NCI-H2107 treated with DMSO at 0.1 percent for 48 hours (cell line): ENCODE data around the gene BGN.

ENCODE experiments used
- DNase-seq: peaks from one replicate; lab custom pipeline; 2025; ENCODE audit not compliant: unreplicated experiment; lab: John Stamatoyannopoulos, UW

Gene BGN

DNA sequence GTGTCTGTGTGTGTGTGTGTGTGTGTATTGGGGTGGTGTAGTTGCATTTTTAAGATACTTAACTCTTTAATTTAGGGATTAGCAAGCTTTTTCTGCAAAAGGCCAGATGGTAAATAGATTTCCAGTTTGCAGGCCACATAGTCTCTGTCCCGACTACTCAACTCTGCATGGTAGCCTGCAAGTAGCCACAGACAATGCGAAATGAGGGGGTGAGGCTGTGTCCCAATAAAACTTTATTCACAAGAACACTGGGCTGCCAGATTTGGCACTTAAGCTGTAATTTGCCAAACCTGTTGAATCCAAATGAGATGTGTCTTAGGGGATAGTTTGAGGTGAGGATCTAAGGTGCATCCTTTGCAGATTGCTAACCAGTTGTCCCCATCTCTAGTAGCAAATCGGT lies 29.5 kb downstream of the BGN start:
- DNase-seq = no peak

DNA sequence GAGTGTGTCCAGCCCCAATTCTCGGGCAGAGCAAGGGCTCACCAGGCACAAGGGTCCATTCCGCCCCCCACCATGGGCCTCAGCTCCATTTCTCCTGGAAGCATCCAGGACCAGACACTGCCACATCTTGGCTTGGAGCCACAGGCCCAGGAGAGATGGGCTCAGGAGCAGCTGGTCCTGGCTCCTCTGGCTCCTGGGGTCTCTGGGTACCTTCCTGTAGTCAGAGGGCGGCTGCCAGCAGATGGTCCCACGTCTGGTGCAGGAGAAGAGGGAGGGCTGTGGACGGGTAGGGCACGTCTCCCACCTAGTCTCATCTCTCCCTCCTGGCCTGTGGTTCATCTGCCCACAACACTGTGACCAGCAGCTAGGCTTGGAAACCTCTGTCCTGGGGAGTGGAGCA lies 30.7 kb downstream of the BGN start:
- DNase-seq = no peak

GRCh38 chrX:153526042-153526441 lies 31.3 kb downstream of the BGN start:
- DNase-seq = no peak

DNA sequence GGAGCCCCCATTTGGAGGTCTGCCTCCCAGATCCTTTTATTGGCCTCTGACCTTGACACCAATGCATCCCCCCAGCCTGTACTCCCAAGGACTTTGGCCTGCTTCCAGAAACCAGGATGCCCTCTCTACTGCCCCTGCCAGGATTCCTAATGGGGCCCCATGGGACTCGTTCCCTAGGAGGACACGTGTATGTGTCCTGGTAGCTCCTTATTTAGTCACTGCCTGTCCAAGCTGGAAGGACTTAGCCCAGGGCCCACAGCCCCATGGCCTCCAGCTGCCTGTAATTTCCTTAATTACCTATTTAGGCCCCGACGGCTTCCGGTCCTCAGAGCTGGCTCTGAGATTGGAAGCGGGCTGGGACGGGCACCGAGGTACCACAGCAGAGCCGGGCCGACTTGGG lies 32.0 kb downstream of the BGN start:
- DNase-seq = no peak

- peak; percentile 16 for DNase-seq
These were observed 32.4 kb downstream of the BGN start for GRCh38 chrX:153527208-153527607.

DNA sequence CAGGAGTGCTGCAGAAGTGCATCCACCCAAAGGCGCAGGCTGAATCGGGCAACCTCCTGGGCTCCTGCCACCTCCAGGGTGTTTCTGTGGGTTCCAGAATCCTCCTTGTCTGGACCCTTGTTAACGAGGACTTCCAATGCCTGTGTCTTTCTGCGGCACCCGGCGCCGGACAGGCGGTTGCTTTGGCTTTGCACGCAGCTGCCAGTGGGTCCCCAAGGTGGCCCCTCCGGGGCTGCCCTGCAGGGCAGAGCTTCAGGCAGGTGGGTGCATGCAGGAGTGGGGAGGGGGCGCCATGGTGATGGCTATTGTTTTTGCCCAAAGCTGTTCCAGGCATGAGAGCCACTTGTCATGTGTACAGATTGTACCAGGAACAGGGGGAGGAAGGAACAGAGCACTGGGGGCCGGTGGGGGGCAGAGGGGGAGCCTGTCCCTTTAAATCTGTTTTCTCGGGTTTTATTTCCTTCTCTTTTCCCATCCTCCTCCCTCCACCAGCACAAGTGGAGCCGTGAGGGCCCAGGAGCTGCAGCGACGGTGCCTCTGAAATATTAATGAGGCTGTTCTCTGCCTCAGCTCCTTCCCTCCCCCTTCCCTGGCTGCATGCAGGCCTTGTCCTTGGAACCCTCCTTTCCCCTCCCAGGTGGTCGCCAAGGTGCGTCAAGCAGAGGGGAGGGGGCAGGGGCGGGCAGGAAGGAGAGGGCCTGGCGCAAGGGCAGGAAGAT lies 35.8 kb downstream of the BGN start:
- no peak for DNase-seq

- no peak for DNase-seq
These were observed 38.3 kb downstream of the BGN start for GRCh38 chrX:153533091-153533490.

DNA sequence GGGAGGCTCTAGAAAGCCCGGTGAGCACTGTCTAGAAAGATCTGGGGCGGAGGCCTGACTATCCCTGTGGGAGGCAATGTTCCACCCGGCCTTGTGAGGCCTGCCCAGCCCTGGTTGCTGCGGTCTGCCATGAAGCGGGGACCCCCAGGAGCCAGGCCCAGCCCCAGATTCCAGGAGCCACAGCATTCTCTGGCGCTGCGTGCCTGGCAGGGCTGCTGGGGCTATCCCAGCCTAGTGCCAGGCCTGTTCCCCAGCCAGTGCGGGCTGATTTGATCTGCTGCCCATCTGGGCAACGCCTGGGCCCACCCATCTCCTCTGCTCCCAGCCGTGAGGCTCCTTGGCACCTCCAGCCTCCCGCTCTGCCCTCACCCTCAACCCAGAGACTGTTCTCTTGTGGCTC lies 42.3 kb downstream of the BGN start:
- DNase-seq = no peak

GRCh38 chrX:153537526-153538295 lies 42.9 kb downstream of the BGN start:
- DNase-seq = peak; percentile 23

GRCh38 chrX:153538424-153538823 lies 43.6 kb downstream of the BGN start:
- DNase-seq = no peak

DNA sequence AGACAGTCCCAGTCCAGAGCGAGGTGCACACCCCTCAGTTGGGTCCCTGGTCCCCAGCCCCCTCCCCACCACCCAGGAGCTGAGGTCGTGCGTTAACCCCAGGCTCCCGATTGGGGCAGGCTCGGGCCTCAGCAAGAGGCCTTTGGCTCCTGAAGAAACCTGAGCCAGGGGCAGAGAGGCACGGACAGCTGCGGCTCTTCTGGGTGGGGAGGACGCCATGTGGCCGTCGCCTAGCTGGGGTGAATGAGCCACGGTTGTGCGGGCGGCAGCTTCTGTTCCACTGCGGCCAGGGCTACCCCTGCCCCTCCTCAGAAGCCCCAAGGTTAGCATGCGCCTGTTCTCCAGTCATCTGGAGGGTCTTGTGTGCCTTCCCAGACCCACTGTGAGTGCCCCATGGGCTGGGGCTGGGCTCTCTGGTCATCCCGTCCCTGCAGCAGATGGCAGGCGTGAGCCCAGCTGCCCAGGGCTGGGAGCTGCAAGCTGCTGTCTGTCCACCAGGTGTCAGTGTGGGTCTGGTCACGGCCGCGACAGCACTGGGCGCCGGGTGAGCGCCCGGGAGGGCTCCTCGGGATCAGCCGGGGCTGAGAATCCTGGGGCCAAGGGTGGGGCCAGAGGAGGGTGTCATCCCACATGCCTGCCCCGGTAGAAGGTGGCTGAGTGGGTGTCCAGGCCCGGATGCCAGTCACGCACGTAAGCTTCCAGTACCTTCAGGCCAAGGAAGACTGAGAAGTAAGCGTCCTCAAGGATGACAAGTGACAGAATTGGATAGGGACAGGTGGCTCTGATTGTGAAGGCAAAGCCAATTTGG lies 44.6 kb downstream of the BGN start:
- no peak for DNase-seq

DNA sequence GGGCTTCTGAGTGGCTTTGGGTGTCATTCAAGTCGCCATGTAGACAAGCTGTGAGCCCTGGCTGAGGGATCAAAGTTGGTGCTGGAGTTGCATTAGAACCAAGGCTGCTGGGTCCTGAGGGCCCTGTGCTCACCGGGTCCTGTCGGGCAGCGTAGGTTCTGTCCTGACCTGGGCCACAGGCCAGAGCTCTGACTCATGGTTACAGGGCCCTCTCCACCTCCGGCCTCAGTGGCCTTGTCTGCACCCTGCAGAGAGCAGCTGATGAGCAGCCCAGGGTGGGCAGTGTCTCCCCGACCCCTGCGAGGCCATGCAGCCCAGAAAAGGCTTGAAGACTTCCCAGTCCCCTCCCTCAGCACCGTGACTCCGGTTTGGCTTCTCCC lies 45.2 kb downstream of the BGN start:
- DNase-seq = no peak

DNA sequence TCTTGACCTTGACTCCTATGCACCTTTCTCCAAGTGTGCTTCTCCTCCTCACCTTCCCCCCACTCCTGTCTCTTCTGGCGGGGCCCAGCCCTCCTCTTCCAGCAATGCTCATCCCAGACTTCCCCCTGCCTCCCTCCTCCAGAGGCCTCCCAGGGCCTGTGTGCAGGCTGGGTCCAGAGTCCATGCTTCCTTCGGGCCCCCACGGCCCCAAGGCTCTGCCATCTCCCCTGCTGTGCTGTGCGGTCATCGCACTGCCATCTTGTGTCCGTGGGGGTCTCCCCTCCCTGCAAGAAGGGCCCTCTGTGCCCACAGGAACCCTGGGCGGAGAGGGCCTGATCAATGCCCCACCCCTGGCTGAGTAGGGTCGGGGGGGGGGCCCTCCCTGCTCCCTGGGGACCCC lies 49.9 kb downstream of the BGN start:
- no peak for DNase-seq

DNA sequence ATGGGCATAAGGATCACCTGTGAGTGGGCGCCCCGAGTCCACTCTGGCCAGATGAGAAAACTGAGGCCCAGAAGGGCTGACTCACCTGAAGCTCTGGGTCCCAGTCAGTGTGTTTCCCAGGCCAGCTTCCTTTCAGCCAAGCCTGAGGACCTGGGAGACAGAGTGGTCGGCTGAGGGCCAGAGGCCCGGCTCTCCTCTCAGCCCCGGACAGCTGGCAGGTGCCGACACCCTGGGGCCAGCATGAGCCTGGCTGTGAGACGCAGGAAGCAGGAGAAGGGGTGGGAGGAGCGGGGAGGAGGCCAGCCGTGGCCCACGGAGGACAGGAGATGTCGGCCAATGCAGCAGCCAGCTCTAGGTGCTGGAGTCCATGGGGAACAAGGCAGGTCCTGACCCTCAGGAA lies 51.6 kb downstream of the BGN start:
- DNase-seq = no peak

DNA sequence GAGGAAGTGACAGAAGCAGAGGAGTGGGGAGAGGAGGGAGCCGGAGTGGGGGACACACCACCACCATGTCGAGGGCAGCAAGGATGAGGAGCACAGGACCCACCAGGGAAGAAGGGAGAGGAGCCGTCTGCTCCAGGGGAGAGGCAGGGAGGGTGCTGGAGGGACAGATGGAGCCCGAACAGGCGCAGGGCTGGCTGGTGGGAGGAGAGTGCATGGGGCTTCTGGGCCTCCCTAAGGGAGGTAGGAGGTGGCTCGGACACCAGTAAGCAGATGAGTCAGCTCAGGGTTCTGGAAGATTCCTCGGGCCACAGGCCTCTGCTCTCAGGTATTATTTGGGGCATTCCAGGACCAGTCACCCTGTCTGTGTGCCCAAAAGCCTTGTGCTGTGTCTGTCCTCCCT lies 52.4 kb downstream of the BGN start:
- DNase-seq = no peak

DNA sequence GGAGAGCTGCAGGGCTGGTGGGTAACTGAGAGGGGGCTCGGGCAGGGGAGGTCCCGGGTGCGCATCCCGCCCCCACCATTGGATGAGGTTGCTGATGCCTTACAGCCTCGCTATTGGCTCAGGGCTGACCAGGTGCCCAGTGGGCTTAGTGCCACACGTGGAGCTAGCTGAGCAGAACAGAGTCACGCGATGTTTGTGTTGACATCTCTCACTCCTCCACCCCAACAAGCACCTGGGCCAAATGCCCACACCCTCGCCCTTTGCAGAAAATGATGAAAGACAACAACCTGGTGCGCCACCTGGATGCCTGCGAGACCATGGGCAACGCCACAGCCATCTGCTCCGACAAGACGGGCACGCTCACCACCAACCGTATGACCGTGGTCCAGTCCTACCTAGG lies 54.5 kb downstream of the BGN start:
- no peak for DNase-seq

- DNase-seq = no peak
These were observed 55.0 kb downstream of the BGN start for GRCh38 chrX:153549807-153550206.

GRCh38 chrX:153551135-153551534 lies 56.4 kb downstream of the BGN start:
- no peak for DNase-seq

- peak; percentile 45 for DNase-seq
These were observed 59.9 kb downstream of the BGN start for GRCh38 chrX:153554519-153555167.

GRCh38 chrX:153556767-153557166 lies 62.0 kb downstream of the BGN start:
- DNase-seq = no peak

GRCh38 chrX:153557618-153558355 lies 63.0 kb downstream of the BGN start:
- no peak for DNase-seq
